Measurements from ENCODE around the gene OR9Q1.

- no peak for TF ChIP-seq CTCF (IDR thresholded peaks at IDR 0.05; ENCODE audit: low read depth, low read length)
- TF ChIP-seq POLR2A (IDR thresholded peaks at IDR 0.05; ENCODE audit: extremely low read depth, insufficient read length): no peak
- no peak for TF ChIP-seq MAX (IDR thresholded peaks at IDR 0.05; ENCODE audit: low read depth, low read length)
- TF ChIP-seq MYC (IDR thresholded peaks at IDR 0.05; ENCODE audit: low read depth, low read length): no peak
Measured at GRCh38 chr11:57983191-57983590, 40.5 kb upstream of the OR9Q1 start.

Measured in NB4 (cell line).